ENCODE data around the gene ECHS1. TPM values are rescaled to one million over a fixed set of nuclear protein-coding genes. Genes with fewer than 3 reads are reported as not detected.

The ECHS1 gene
- total and polyA plus RNA-seq, 2 of the 8 experiments (the other 6 are each of a cell fraction or from before 2014, with no cell fraction given): 41.7 to 101 TPM

- TF ChIP-seq CHD7 (IDR thresholded peaks at IDR 0.05; ENCODE audit: insufficient replicate concordance, low read length) (no peak), GABPA (IDR thresholded peaks at IDR 0.05; ENCODE audit: borderline replicate concordance, insufficient read depth, low read length) (no peak), BCL11A (IDR thresholded peaks at IDR 0.05; ENCODE audit: low read depth in 2 of 2, low read length in 2 of 2) (no peak), RNF2 (IDR thresholded peaks at IDR 0.05; ENCODE audit: borderline replicate concordance, low read depth, low read length, missing control alignments, poor library complexity, severe bottlenecking) (no peak), CHD2 (IDR thresholded peaks at IDR 0.05; ENCODE audit: low read length) (no peak)
Measured at GRCh38 chr10:133332936-133333699, 40.0 kb downstream of the ECHS1 start (continued).
